ENCODE results near the gene CFAP410. TPM values are rescaled to one million over a fixed set of nuclear protein-coding genes. Genes with fewer than 3 reads are reported as not detected.
"Not testable (repeated sequence)": the region's sequence is repeated elsewhere in the genome, so short reads cannot be mapped to it uniquely, and the experiment has no call there.

The CFAP410 gene
- polyA plus RNA-seq, 3 donors = 27.4 to 40.0 (median 30.3) TPM

- H3K27ac ChIP-seq (ENCODE audit: low read depth, low read length) = no peak overlapping the region
- WGBS, 3 donors = 91 to 94% (median 92%) methylated on average over 27 to 28 of the region's 28 CpGs
Measured at GRCh38 chr21:44310628-44311507, 28.3 kb downstream of the CFAP410 start.

- 72 to 81% (median 78%) methylated on average over 18 to 21 of the region's 21 CpGs for WGBS, 3 donors
- no peak overlapping the region for H3K27ac ChIP-seq (ENCODE audit: low read depth, low read length)
Measured at GRCh38 chr21:44306936-44307704, 32.1 kb downstream of the CFAP410 start.

- H3K27ac ChIP-seq (ENCODE audit: low read depth, low read length) = no peak overlapping the region
- 61 to 84% (median 64%) methylated on average over 8 to 9 of the region's 9 CpGs for WGBS, 3 donors
Measured at GRCh38 chr21:44305691-44306090, 33.5 kb downstream of the CFAP410 start.

- WGBS, 3 donors = 59 to 66% (median 66%) methylated on average over 8 of the region's 8 CpGs
- no peak overlapping the region for H3K27ac ChIP-seq (ENCODE audit: low read depth, low read length)
Measured at GRCh38 chr21:44304877-44305293, 34.3 kb downstream of the CFAP410 start.

GRCh38 chr21:44304011-44304616, 35.1 kb downstream of the CFAP410 start:
- H3K27ac ChIP-seq (ENCODE audit: low read depth, low read length) = no peak overlapping the region
- WGBS, 3 donors = 73 to 84% (median 79%) methylated on average over 15 to 16 of the region's 16 CpGs

- 59 to 79% (median 60%) methylated on average over 12 of the region's 12 CpGs for WGBS, 3 donors
- no peak overlapping the region for H3K27ac ChIP-seq (ENCODE audit: low read depth, low read length)
Measured at GRCh38 chr21:44303490-44303981, 35.7 kb downstream of the CFAP410 start.

GRCh38 chr21:44302573-44303401, 36.4 kb downstream of the CFAP410 start:
- H3K27ac ChIP-seq (ENCODE audit: low read depth, low read length) = not testable (repeated sequence)
- WGBS, 3 donors = 76 to 82% (median 78%) methylated on average over 22 to 23 of the region's 23 CpGs

- no peak overlapping the region for H3K27ac ChIP-seq (ENCODE audit: low read depth, low read length)
- 54 to 76% (median 65%) methylated on average over 8 to 9 of the region's 9 CpGs for WGBS, 3 donors
Measured at GRCh38 chr21:44301961-44302406, 37.2 kb downstream of the CFAP410 start.

- 68 to 71% (median 69%) methylated on average over 13 of the region's 13 CpGs for WGBS, 3 donors
- H3K27ac ChIP-seq (ENCODE audit: low read depth, low read length) = peak overlapping the region; percentile 0
Measured at GRCh38 chr21:44301141-44301540, 38.0 kb downstream of the CFAP410 start.

GRCh38 chr21:44300262-44300959, 38.8 kb downstream of the CFAP410 start:
- 0 to 1% (median 1%) methylated on average over 46 to 67 of the region's 67 CpGs for WGBS, 3 donors
- H3K27ac ChIP-seq (ENCODE audit: low read depth, low read length) = peak overlapping the region; percentile 0

GRCh38 chr21:44299458-44300261, 39.5 kb downstream of the CFAP410 start, which contains the start of gene PFKL:
Gene PFKL (plus strand): TSS chr21:44300053. CDS start chr21:44300106, 53 bp downstream.
- WGBS, 3 donors = 1% methylated on average over 68 to 94 of the region's 94 CpGs
- peak within 1 kb of the TSS; percentile 73 for H3K27ac ChIP-seq (ENCODE audit: low read depth, low read length)

GRCh38 chr21:44299085-44299457, 40.1 kb downstream of the CFAP410 start:
- no peak overlapping the region for H3K27ac ChIP-seq (ENCODE audit: low read depth, low read length)
- 23 to 40% (median 27%) methylated on average over 10 of the region's 10 CpGs for WGBS, 3 donors

- no peak overlapping the region for H3K27ac ChIP-seq (ENCODE audit: low read depth, low read length)
- 88 to 91% (median 88%) methylated on average over 2 of the region's 2 CpGs for WGBS, 3 donors
Measured at GRCh38 chr21:44298301-44298700, 40.9 kb downstream of the CFAP410 start.

GRCh38 chr21:44297525-44298290, 41.5 kb downstream of the CFAP410 start:
- 23 to 28% (median 25%) methylated on average over 21 to 22 of the region's 22 CpGs for WGBS, 3 donors

GRCh38 chr21:44296916-44297315, 42.3 kb downstream of the CFAP410 start:
- H3K27ac ChIP-seq (ENCODE audit: low read depth, low read length) = no peak overlapping the region
- WGBS, 3 donors = 64 to 82% (median 81%) methylated on average over 12 to 13 of the region's 13 CpGs

More at GRCh38 chr21:44297525-44298290, 41.5 kb downstream of the CFAP410 start:
- H3K27ac ChIP-seq (ENCODE audit: low read depth, low read length) = no peak overlapping the region

- WGBS, 3 donors = 62 to 73% (median 70%) methylated on average over 11 to 12 of the region's 12 CpGs
- no peak overlapping the region for H3K27ac ChIP-seq (ENCODE audit: low read depth, low read length)
Measured at GRCh38 chr21:44296103-44296519, 43.1 kb downstream of the CFAP410 start.

All from adipose tissue (tissue), 3 donors.